Activated CD4-positive, alpha-beta memory T cell treated with anti-CD3 and anti-CD28 coated beads, Interleukin-2, amount 10 ng/mL, durations not matched to agents 7 days and 5 days (primary cell): ENCODE data around the gene VPS13D. TPM values are rescaled to one million over a fixed set of nuclear protein-coding genes. Genes with fewer than 3 reads are reported as not detected.

Experiments used
- CTCF ChIA-PET: fragments of 350-600 bp; sonication (Branson Sonifier 250); formaldehyde crosslinking; loops from one replicate; lab custom pipeline; 2021; ENCODE audit warnings: antibody characterized with exemption, inconsistent platforms; lab: Charles Lee
- POLR2A ChIA-PET: fragments of 350-600 bp; sonication (Branson Sonifier 250); formaldehyde crosslinking; loops from one replicate; lab custom pipeline; 2021; ENCODE audit warnings: antibody characterized with exemption; lab: Charles Lee
- DNase-seq: peaks from one replicate; pipeline ENCODE4 v3.0.0-alpha.2; 2020
- H3K27ac Mint-ChIP-seq: one replicate; pipeline ENCODE4 v1.8.0; 2021; ENCODE audit warnings: mild to moderate bottlenecking, mixed read lengths
- H3K27me3 Mint-ChIP-seq: one replicate; pipeline ENCODE4 v1.8.0; 2021; ENCODE audit warnings: mixed read lengths
- H3K36me3 Mint-ChIP-seq: one replicate; pipeline ENCODE4 v1.8.0; 2021; ENCODE audit warnings: low read depth, mixed read lengths
- H3K4me1 Mint-ChIP-seq: one replicate; pipeline ENCODE4 v1.8.0; 2021; ENCODE audit warnings: mixed read lengths
- H3K4me3 Mint-ChIP-seq: one replicate; pipeline ENCODE4 v1.8.0; 2021; ENCODE audit warnings: mild to moderate bottlenecking, mixed read lengths
- H3K9me3 Mint-ChIP-seq: one replicate; pipeline ENCODE4 v1.8.0; 2021; ENCODE audit warnings: mixed read lengths
- total RNA-seq, 2 experiments: library from RNA; stranded (reverse); gene quantifications; one replicate each; pipeline ENCODE4 v1.2.3, GENCODE V29; 2021

VPS13D gene
- total RNA-seq, 2 experiments from 2014 or later = 28.1 to 31.4 TPM

DNA sequence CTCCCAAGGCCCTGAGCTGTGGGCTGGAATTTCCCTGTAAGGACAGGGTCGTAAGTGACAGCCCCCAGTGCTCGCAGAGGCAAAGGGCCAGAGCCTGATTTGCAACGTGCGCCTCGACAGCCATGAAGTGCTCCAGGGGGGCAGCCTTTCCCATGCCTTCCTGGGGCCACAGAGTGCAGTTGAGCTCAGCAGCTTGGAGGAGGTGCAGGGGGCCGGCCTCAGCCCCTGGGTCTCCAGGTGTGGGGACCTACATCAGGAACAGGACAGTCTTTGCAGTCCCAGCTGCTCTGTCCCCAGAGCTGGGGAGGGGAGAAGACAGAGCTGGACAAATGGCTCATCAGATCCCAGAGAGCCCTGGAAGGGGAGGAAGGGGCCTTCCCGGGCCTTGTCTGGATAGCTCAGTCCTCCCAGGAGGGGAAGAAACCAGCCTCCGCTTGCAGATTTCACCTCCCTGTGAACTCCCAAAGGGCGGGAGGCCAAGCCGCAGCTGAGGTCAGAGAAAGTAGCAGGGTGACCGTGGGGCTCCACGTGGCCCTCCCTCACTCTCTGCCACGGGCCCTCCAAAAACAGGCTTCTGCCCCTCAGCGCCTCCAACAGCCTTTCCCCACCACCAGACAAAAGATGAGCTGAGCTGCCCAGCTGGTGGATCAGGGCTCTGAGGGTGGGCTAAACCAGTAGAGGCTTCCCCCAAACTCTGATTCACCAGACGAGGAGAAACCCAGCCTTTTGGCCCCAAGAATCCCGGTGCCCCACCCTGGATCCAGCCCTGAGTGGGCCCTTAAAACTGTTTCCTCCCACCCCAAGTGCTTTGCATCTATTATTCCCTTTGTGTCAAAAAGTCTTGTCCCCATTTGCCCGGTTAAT lies 311.7 kb downstream of the VPS13D start:
- ChIA-PET POLR2A (no interaction called here), CTCF (no interaction called here)
- Mint-ChIP-seq H3K27me3 (peaks cover 8% of the 10 kb centered on the region), H3K4me1 (peaks cover 11% of the 10 kb centered on the region), H3K27ac (no peak overlapping the region), H3K9me3 (peaks cover 8% of the 10 kb centered on the region), H3K36me3 (peaks cover 12% of the 10 kb centered on the region), H3K4me3 (no peak overlapping the region)
- no peak for DNase-seq

- no peak for DNase-seq
- peaks cover 7% of the 10 kb centered on the region for H3K4me1 Mint-ChIP-seq
- no peak overlapping the region for H3K4me3 Mint-ChIP-seq
- peaks cover 9% of the 10 kb centered on the region for H3K36me3 Mint-ChIP-seq
- peaks cover 8% of the 10 kb centered on the region for H3K27me3 Mint-ChIP-seq
- peaks cover 6% of the 10 kb centered on the region for H3K9me3 Mint-ChIP-seq
- H3K27ac Mint-ChIP-seq = no peak overlapping the region
- POLR2A ChIA-PET = no interaction called here
- CTCF ChIA-PET = no interaction called here
Observed at GRCh38 chr1:12542138-12542465, 312.3 kb downstream of the VPS13D start.

DNA sequence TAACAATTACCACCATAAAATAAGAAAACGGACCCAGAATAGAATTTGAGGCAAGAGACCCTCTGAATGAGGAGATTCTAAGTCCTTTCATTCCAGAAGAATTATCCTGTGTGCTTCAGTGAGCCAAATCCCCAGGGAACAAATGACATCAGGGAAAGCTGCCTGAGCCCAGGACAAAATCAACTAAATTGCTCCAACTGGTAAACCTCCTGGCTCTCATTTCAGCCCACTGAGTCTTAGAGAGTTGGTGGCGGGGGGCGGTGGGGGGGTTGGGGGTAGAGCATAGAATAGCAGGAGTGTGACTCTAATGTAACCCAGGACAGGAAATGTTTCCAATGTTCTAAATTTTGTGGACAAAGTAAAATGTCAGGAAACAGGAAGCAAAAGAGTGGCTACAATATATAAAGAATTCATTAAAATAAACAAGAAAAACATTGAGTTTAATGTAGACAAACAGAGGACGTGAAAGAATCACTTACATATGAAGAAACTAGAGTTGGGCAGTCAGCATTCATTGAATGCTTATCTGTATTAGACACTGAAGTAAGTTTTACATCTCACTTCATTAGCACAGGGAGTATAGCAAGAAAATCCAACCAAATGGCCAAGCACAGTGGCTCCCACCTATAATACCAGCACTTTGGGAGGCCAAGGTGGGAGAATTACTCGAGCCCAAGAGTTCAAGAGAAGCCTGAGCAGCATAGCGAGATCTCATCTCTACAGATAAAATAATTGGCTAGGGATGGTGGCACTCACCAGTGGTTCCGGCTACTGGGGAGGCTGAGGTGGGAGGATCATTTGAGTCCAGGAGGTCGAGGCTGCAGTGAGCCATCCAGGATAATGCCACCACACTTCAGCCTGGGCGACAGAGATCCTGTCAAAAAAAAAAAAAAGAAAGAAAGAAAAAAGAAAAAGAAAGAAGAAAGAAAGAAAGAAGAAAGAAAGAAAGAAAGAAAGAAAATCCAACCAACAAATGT lies 313.1 kb downstream of the VPS13D start:
- Mint-ChIP-seq H3K4me3 (no peak overlapping the region), H3K36me3 (peaks cover 2% of the 10 kb centered on the region), H3K27me3 (peaks cover 8% of the 10 kb centered on the region), H3K27ac (no peak overlapping the region), H3K9me3 (no peaks in the 10 kb centered on the region), H3K4me1 (no peaks in the 10 kb centered on the region)
- no peak for DNase-seq
- ChIA-PET CTCF (no interaction called here), POLR2A (no interaction called here)

GRCh38 chr1:12543740-12544154 lies 313.9 kb downstream of the VPS13D start:
- Mint-ChIP-seq H3K4me3 (no peak overlapping the region), H3K9me3 (no peaks in the 10 kb centered on the region), H3K36me3 (no peaks in the 10 kb centered on the region), H3K27me3 (peaks cover 8% of the 10 kb centered on the region), H3K27ac (no peak overlapping the region), H3K4me1 (no peaks in the 10 kb centered on the region)
- CTCF ChIA-PET = no interaction called here
- DNase-seq = no peak
- POLR2A ChIA-PET = no interaction called here

- Mint-ChIP-seq H3K27me3 (peaks cover 8% of the 10 kb centered on the region), H3K4me3 (no peak overlapping the region), H3K9me3 (no peaks in the 10 kb centered on the region), H3K36me3 (no peaks in the 10 kb centered on the region), H3K4me1 (no peaks in the 10 kb centered on the region), H3K27ac (no peak overlapping the region)
- POLR2A ChIA-PET = no interaction called here
- CTCF ChIA-PET = no interaction called here
- no peak for DNase-seq
Observed at GRCh38 chr1:12544357-12544756, 314.5 kb downstream of the VPS13D start.

GRCh38 chr1:12544992-12545391 lies 315.2 kb downstream of the VPS13D start:
- Mint-ChIP-seq H3K9me3 (no peaks in the 10 kb centered on the region), H3K27ac (no peak overlapping the region), H3K36me3 (no peaks in the 10 kb centered on the region), H3K4me3 (no peak overlapping the region), H3K4me1 (no peaks in the 10 kb centered on the region), H3K27me3 (peaks cover 8% of the 10 kb centered on the region)
- ChIA-PET CTCF (no interaction called here), POLR2A (no interaction called here)
- no peak for DNase-seq

DNA sequence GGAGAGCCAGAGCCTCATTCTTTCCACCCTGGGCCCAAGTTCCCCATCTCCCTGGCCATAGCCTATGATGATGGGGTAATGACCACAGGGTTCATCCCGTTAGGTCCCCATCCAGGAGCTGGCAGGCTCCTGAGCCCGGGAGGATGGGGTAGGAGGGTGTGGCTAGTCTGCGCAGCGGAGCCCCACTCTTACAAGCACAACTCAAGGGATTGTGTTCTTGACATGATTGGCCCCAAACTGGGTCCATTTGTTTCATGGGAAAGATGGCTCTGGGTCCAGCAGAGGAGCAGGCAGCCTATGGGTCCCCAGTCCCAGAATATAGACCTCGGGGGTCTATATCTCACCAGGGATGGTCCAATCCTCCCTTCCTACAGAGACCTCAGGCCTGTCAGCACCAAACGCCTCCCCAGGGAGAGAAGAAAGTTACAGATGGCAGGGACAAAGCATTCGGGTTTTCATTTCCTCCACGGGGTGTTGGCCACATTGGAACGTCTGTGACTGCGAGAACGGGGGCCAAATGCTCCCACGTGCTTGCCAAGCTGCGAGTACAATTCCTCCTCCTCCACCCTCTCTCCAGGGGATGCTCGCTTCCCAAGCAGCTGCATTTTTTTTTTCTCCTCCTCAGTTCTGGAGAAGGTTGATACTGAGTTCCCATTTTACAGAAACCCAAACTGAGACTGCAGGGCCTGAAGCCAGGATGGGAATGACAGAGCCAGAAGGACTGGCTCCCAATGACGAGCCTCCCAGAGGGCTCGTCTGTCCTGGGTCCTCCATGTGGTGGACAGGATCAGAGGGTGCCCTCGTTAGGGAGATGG lies 317.1 kb downstream of the VPS13D start:
- Mint-ChIP-seq H3K27ac (no peak overlapping the region), H3K27me3 (peaks cover 8% of the 10 kb centered on the region), H3K36me3 (no peaks in the 10 kb centered on the region), H3K4me1 (no peaks in the 10 kb centered on the region), H3K9me3 (no peaks in the 10 kb centered on the region), H3K4me3 (no peak overlapping the region)
- DNase-seq = no peak
- ChIA-PET POLR2A (no interaction called here), CTCF (no interaction called here)

DNA sequence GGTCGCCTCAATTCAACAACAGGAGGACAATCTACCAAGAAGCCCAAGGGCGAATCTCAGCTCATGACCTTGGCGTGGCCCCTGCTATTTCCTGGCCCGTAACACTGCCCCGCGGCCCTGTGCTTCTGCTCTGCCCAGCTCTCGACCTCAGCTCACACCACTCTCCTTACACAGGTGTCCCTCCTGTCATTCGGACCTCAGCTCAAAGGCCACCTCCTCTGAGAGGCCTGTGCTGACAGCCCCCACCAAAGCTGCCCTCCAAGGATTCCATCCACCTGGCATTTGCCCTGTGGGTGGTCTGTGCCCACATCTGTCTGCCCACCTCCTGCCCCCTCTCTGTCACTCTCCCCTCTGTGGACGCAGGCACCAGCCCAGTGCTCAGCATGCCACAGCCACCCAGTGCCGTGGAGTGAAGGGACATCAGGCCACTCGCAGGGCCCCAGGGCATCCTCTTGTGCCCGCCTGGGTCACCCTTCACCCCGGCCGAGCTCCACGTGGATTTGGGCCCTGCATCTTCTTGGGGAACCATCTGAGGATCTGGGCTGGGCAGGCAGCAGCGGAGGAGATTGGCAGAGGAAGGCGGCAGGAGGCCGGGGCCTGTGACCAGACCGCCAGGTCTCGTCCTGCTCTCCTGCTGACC lies 317.9 kb downstream of the VPS13D start:
- CTCF ChIA-PET = no interaction called here
- no peaks in the 10 kb centered on the region for H3K9me3 Mint-ChIP-seq
- no peaks in the 10 kb centered on the region for H3K36me3 Mint-ChIP-seq
- H3K4me3 Mint-ChIP-seq = no peak overlapping the region
- DNase-seq = no peak
- POLR2A ChIA-PET = no interaction called here
- H3K27me3 Mint-ChIP-seq = peaks cover 7% of the 10 kb centered on the region
- no peaks in the 10 kb centered on the region for H3K4me1 Mint-ChIP-seq
- H3K27ac Mint-ChIP-seq = no peak overlapping the region

GRCh38 chr1:12548279-12548972 lies 318.6 kb downstream of the VPS13D start:
- H3K4me3 Mint-ChIP-seq = no peak overlapping the region
- H3K27me3 Mint-ChIP-seq = peaks cover 7% of the 10 kb centered on the region
- no peaks in the 10 kb centered on the region for H3K4me1 Mint-ChIP-seq
- no peak for DNase-seq
- no peaks in the 10 kb centered on the region for H3K36me3 Mint-ChIP-seq
- H3K27ac Mint-ChIP-seq = no peak overlapping the region
- H3K9me3 Mint-ChIP-seq = no peaks in the 10 kb centered on the region
- ChIA-PET POLR2A (no interaction called here), CTCF (no interaction called here)

DNA sequence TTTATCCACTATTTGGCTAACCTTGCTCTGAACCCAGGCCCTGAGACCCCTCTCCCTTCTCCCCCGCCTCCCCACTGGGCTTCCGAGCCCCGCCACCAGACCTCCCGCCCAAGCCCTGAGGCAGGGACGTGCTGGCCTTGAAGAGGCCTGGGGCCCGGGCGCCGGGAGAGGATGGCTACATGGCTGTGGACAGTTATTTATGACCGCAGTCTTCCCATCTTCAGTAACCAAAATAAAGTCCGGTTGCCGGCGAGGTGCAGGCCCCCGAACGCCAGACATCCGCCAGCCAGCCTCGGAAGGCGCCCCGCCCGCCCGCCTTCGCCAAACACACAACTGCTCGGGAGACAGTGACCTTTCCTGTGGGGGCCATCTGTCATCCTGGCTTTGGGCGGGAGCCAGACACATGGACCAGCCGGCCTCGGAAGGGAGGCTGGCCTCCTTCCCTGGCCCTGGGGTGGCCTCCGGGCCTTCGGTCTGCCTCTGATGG lies 319.2 kb downstream of the VPS13D start:
- ChIA-PET POLR2A (no interaction called here), CTCF (no interaction called here)
- Mint-ChIP-seq H3K4me3 (no peak overlapping the region), H3K27me3 (peaks cover 4% of the 10 kb centered on the region), H3K9me3 (no peaks in the 10 kb centered on the region), H3K27ac (no peak overlapping the region), H3K4me1 (no peaks in the 10 kb centered on the region), H3K36me3 (no peaks in the 10 kb centered on the region)
- DNase-seq = no peak

- no peaks in the 10 kb centered on the region for H3K27me3 Mint-ChIP-seq
- no peak for DNase-seq
- no peaks in the 10 kb centered on the region for H3K4me1 Mint-ChIP-seq
- POLR2A ChIA-PET = no interaction called here
- CTCF ChIA-PET = no interaction called here
- H3K4me3 Mint-ChIP-seq = no peak overlapping the region
- H3K9me3 Mint-ChIP-seq = no peaks in the 10 kb centered on the region
- no peaks in the 10 kb centered on the region for H3K36me3 Mint-ChIP-seq
- no peak overlapping the region for H3K27ac Mint-ChIP-seq
Observed at GRCh38 chr1:12549460-12550349, 319.9 kb downstream of the VPS13D start.
